Activated CD4-positive, alpha-beta T cell treated with anti-CD3 and anti-CD28 coated beads, Interleukin-2, amount 50 U/mL, for 1 hour (primary cell): ENCODE data around the gene CCDC34.

Experiments used
- DNase-seq: peaks from one replicate; pipeline ENCODE4 v3.0.0-alpha.2; 2020

CCDC34 gene

GRCh38 chr11:27319072-27319471, 43.9 kb downstream of the CCDC34 start:
- no peak for DNase-seq

- no peak for DNase-seq
Measured at GRCh38 chr11:27317751-27318150, 45.3 kb downstream of the CCDC34 start.

GRCh38 chr11:27315836-27316235, 47.2 kb downstream of the CCDC34 start:
- DNase-seq, result no peak

GRCh38 chr11:27313157-27313821, 49.7 kb downstream of the CCDC34 start:
- DNase-seq, result no peak

- no peak for DNase-seq
Measured at GRCh38 chr11:27312110-27312509, 50.9 kb downstream of the CCDC34 start.

GRCh38 chr11:27310707-27311106, 52.3 kb downstream of the CCDC34 start:
- no peak for DNase-seq

- DNase-seq, result no peak
Measured at GRCh38 chr11:27310182-27310581, 52.8 kb downstream of the CCDC34 start.

- no peak for DNase-seq
Measured at GRCh38 chr11:27309046-27309445, 54.0 kb downstream of the CCDC34 start.

GRCh38 chr11:27307232-27307631, 55.8 kb downstream of the CCDC34 start:
- DNase-seq, result no peak

GRCh38 chr11:27305751-27306150, 57.3 kb downstream of the CCDC34 start:
- DNase-seq, result no peak

GRCh38 chr11:27304514-27304913, 58.5 kb downstream of the CCDC34 start:
- DNase-seq, result no peak

- no peak for DNase-seq
Measured at GRCh38 chr11:27303903-27304302, 59.1 kb downstream of the CCDC34 start.

GRCh38 chr11:27300974-27301373, 62.0 kb downstream of the CCDC34 start:
- no peak for DNase-seq

- DNase-seq, result no peak
Measured at GRCh38 chr11:27297616-27298015, 65.4 kb downstream of the CCDC34 start.

- no peak for DNase-seq
Measured at GRCh38 chr11:27296497-27296896, 66.5 kb downstream of the CCDC34 start.

GRCh38 chr11:27295928-27296327, 67.1 kb downstream of the CCDC34 start:
- no peak for DNase-seq

- no peak for DNase-seq
Measured at GRCh38 chr11:27294654-27295053, 68.4 kb downstream of the CCDC34 start.

- no peak for DNase-seq
Measured at GRCh38 chr11:27293515-27294417, 69.2 kb downstream of the CCDC34 start.

GRCh38 chr11:27292637-27293010, 70.4 kb downstream of the CCDC34 start:
- no peak for DNase-seq

GRCh38 chr11:27291954-27292636, 70.9 kb downstream of the CCDC34 start:
- no peak for DNase-seq

GRCh38 chr11:27291302-27291889, 71.6 kb downstream of the CCDC34 start:
- no peak for DNase-seq

GRCh38 chr11:27290261-27291050, 72.6 kb downstream of the CCDC34 start:
- DNase-seq, result no peak
